PFSK-1 (cell line): Measurements from ENCODE around the gene SEL1L2.

ENCODE experiments used
- FOXP2 ChIP-seq: optimal IDR thresholded peaks from 2 replicates; pipeline ENCODE3; 2011; ENCODE audit warnings: borderline replicate concordance, control low read depth, inconsistent platforms; ENCODE audit not compliant: insufficient read depth; ENCODE audit errors: extremely low read length, extremely low read depth
- POLR2AphosphoS5 ChIP-seq: IDR thresholded peaks from 2 replicates; pipeline ENCODE4 v1.6.1; 2012; ENCODE audit warnings: low read depth, mild to moderate bottlenecking, control low read depth, low read length, moderate library complexity
- REST ChIP-seq, 2 experiments: IDR thresholded peaks; 2 replicates each; pipeline versions ENCODE4 v1.6.1 to v1.8.0; 2011 to 2012; ENCODE audit warnings: low read depth in 2 of 2, low read length in 2 of 2, control low read depth in 1 of 2, inconsistent platforms in 1 of 2, mild to moderate bottlenecking in 1 of 2, moderate library complexity in 1 of 2; ENCODE audit not compliant: insufficient read depth in 1 of 2
- SIN3A ChIP-seq: IDR thresholded peaks from 2 replicates; pipeline ENCODE4 v1.6.1; 2012; ENCODE audit warnings: mild to moderate bottlenecking, low read length, moderate library complexity, borderline replicate concordance; ENCODE audit not compliant: insufficient read depth
- TAF1 ChIP-seq: IDR thresholded peaks from 2 replicates; pipeline ENCODE4 v1.6.1; 2012; ENCODE audit warnings: low read length, control low read depth, borderline replicate concordance; ENCODE audit not compliant: insufficient read depth

The SEL1L2 gene

GRCh38 chr20:13852306-13852705 is 138.1 kb downstream of the SEL1L2 start:
- no peak for TF ChIP-seq SIN3A
- no peak for TF ChIP-seq POLR2AphosphoS5
- no peak for TF ChIP-seq REST (IDR thresholded peaks at IDR 0.05; ENCODE audit: insufficient read depth in 1 of 2, low read depth in 2 of 2, low read length in 2 of 2)
- no peak for TF ChIP-seq FOXP2
- no peak for TF ChIP-seq TAF1

GRCh38 chr20:13851279-13851678 is 139.1 kb downstream of the SEL1L2 start:
- TF ChIP-seq FOXP2 (no peak), TAF1 (no peak), POLR2AphosphoS5 (no peak), SIN3A (no peak), REST (IDR thresholded peaks at IDR 0.05; ENCODE audit: insufficient read depth in 1 of 2, low read depth in 2 of 2, low read length in 2 of 2) (no peak)

GRCh38 chr20:13844296-13844695 is 146.1 kb downstream of the SEL1L2 start:
- no peak for TF ChIP-seq POLR2AphosphoS5
- TF ChIP-seq REST (IDR thresholded peaks at IDR 0.05; ENCODE audit: insufficient read depth in 1 of 2, low read depth in 2 of 2, low read length in 2 of 2): no peak
- TF ChIP-seq SIN3A: no peak
- TF ChIP-seq TAF1: no peak
- no peak for TF ChIP-seq FOXP2

- TF ChIP-seq TAF1 (no peak), SIN3A (no peak)
Measured at GRCh38 chr20:13841206-13841605, 149.2 kb downstream of the SEL1L2 start.

GRCh38 chr20:13840093-13840465 is 150.3 kb downstream of the SEL1L2 start:
- TF ChIP-seq POLR2AphosphoS5 (no peak), REST (IDR thresholded peaks at IDR 0.05; ENCODE audit: insufficient read depth in 1 of 2, low read depth in 2 of 2, low read length in 2 of 2) (no peak), SIN3A (no peak), TAF1 (no peak), FOXP2 (no peak)
